WERI-Rb-1 (cell line): Measurements from ENCODE around the gene KHNYN.

Experiments
- DNase-seq: peaks from one replicate; pipeline ENCODE4 v3.0.0-alpha.2; 2020
- H3K27ac ChIP-seq: fragments of 250-450 bp; sonication (Bioruptor Pico); 2 replicates; pipeline ENCODE4 v1.5.1; 2020; ENCODE audit warnings: mild to moderate bottlenecking, moderate library complexity
- H3K27me3 ChIP-seq: fragments of 250-450 bp; sonication (Bioruptor Pico); 2 replicates; pipeline ENCODE4 v1.5.1; 2021; ENCODE audit warnings: mild to moderate bottlenecking, low read depth, moderate library complexity; ENCODE audit not compliant: insufficient read depth, severe bottlenecking
- H3K36me3 ChIP-seq: fragments of 250-450 bp; sonication (Bioruptor Pico); 2 replicates; pipeline ENCODE4 v1.5.1; 2020; ENCODE audit warnings: mild to moderate bottlenecking, moderate library complexity
- H3K4me3 ChIP-seq: 2 replicates; pipeline ENCODE4 v1.5.1; 2011; ENCODE audit warnings: low read depth, mild to moderate bottlenecking, control low read depth, low read length
- H3K9me3 ChIP-seq: fragments of 250-450 bp; sonication (Bioruptor Pico); 2 replicates; pipeline ENCODE4 v1.5.1; 2021; ENCODE audit warnings: mild to moderate bottlenecking, moderate library complexity; ENCODE audit not compliant: severe bottlenecking
- TF ChIP-seq, protein P1 (sequence below): IDR thresholded peaks from 2 replicates; pipeline ENCODE4 v1.5.1; 2011; ENCODE audit warnings: low read depth, mild to moderate bottlenecking, control low read depth, inconsistent platforms, low read length

KHNYN gene

DNA sequence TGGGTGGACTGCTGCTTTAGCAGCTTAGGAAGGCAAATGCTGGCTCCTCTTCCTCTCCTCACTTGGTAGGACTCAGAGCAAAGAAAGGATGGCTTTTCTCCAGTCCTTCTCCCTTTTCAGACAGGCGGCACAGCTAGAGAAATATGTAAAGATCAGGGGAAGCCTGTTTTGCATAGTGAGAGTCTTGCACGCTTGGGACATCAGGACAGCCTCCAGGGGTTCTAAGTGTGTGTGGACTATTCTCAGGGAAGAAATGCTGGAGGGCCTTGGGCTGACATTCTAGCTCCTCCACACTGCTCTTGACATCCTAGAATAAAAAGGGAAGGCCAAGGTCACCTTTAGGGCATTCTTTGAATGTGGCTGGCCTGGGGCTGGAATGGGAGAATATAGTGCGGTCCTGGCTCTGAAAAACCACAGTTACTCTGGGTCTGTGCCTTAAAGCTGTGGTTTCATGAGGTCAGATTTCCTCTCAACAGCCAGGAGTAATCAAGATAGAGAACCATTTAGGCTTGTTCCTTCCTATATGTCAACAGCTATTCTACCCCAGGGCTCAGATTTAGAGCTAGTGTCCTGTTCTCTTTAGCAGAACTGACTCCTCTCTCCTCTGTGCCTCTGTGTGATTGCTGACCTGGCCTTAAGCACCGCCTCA, 54.0 kb downstream of the KHNYN start:
- no peak overlapping the region for H3K4me3 ChIP-seq
- H3K27ac ChIP-seq: no peak overlapping the region
- no peak for DNase-seq

More for the DNA sequence above, 54.0 kb downstream of the KHNYN start:
- H3K36me3 ChIP-seq: no peaks in the 10 kb centered on the region
- H3K9me3 ChIP-seq: no peaks in the 10 kb centered on the region
- peaks cover 34% of the 10 kb centered on the region for H3K27me3 ChIP-seq
- TF ChIP-seq, protein P1, sequence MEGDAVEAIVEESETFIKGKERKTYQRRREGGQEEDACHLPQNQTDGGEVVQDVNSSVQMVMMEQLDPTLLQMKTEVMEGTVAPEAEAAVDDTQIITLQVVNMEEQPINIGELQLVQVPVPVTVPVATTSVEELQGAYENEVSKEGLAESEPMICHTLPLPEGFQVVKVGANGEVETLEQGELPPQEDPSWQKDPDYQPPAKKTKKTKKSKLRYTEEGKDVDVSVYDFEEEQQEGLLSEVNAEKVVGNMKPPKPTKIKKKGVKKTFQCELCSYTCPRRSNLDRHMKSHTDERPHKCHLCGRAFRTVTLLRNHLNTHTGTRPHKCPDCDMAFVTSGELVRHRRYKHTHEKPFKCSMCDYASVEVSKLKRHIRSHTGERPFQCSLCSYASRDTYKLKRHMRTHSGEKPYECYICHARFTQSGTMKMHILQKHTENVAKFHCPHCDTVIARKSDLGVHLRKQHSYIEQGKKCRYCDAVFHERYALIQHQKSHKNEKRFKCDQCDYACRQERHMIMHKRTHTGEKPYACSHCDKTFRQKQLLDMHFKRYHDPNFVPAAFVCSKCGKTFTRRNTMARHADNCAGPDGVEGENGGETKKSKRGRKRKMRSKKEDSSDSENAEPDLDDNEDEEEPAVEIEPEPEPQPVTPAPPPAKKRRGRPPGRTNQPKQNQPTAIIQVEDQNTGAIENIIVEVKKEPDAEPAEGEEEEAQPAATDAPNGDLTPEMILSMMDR: no peak
